Kidney epithelial cell (primary cell): Measurements from ENCODE around the gene PARL. TPM values are rescaled to one million over a fixed set of nuclear protein-coding genes. Genes with fewer than 3 reads are reported as not detected.
A peak's percentile ranks its signal among the peaks of the same experiment; 100 is the strongest.

ENCODE experiments used
- DNase-seq: peaks from one replicate; pipeline ENCODE4 v3.0.0-alpha.2; 2010; ENCODE audit warnings: low read depth
- H3K27me3 ChIP-seq: 2 replicates; pipeline ENCODE4 v1.6.0; 2011; ENCODE audit warnings: low read length; ENCODE audit not compliant: control insufficient read depth, insufficient read depth
- H3K36me3 ChIP-seq: 2 replicates; pipeline ENCODE4 v1.5.1; 2011; ENCODE audit warnings: low read length; ENCODE audit not compliant: control insufficient read depth, insufficient read depth
- H3K4me3 ChIP-seq: 2 replicates; pipeline ENCODE4 v1.5.1; 2011; ENCODE audit warnings: low read depth, mild to moderate bottlenecking, control low read depth, low read length
- total RNA-seq: library from RNA; depleted of rRNA; stranded (reverse); fragments of >200 nt; gene quantifications from 2 replicates; pipeline ENCODE4 v1.2.3, GENCODE V29; 2015
- TF ChIP-seq, protein P1 (sequence below): IDR thresholded peaks from 2 replicates; pipeline ENCODE4 v1.5.1; 2011; ENCODE audit warnings: mild to moderate bottlenecking, moderate library complexity, low read length, control low read depth, inconsistent platforms; ENCODE audit not compliant: insufficient read depth, poor library complexity, severe bottlenecking

The PARL gene
- total RNA-seq, 1 donor from 2014 or later, result 45.3 TPM

DNA sequence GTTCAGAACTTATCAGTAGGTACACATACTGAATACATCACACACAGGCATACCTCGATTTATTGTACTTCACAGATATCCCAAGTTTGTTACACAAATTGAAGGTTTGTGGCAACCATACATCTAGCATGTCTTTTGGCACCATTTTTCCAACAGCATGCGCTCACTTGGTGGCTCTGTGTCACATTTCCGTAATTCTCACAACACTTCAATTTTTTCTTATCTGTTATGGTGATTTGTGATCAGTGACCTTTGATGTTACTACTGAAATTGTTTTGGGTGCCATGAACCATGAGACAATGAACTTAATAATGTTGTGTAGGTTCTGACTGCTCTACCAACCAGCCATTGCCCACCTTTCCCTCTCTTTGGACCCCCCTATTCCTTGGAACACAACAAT is 10.8 kb downstream of the PARL start:
- Histone ChIP-seq H3K4me3 (no peak overlapping the region), H3K36me3 (no peaks in the 10 kb centered on the region), H3K27me3 (no peaks in the 10 kb centered on the region)
- no peak for DNase-seq
- TF ChIP-seq, protein P1, sequence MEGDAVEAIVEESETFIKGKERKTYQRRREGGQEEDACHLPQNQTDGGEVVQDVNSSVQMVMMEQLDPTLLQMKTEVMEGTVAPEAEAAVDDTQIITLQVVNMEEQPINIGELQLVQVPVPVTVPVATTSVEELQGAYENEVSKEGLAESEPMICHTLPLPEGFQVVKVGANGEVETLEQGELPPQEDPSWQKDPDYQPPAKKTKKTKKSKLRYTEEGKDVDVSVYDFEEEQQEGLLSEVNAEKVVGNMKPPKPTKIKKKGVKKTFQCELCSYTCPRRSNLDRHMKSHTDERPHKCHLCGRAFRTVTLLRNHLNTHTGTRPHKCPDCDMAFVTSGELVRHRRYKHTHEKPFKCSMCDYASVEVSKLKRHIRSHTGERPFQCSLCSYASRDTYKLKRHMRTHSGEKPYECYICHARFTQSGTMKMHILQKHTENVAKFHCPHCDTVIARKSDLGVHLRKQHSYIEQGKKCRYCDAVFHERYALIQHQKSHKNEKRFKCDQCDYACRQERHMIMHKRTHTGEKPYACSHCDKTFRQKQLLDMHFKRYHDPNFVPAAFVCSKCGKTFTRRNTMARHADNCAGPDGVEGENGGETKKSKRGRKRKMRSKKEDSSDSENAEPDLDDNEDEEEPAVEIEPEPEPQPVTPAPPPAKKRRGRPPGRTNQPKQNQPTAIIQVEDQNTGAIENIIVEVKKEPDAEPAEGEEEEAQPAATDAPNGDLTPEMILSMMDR, result no peak

DNA sequence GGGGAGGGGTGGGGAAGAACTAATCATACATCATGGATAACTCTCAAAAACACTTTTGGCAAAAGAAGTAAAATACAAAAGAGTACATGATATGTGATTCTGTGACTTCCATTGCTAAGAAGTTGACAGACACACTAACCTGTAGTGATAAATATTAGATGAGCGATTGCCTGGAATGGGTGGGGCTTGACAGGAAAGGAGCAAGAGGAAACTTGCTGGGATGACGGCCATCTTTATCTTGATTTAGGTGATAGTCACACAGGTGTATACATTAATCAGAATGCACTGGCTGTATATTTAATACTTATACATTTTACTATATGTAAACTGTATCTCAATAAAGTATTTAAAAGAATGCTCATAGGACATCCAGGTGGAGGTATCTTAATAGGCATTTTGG is 13.1 kb downstream of the PARL start:
- H3K36me3 ChIP-seq, result no peaks in the 10 kb centered on the region
- no peaks in the 10 kb centered on the region for H3K27me3 ChIP-seq
- TF ChIP-seq, protein P1, result no peak
- DNase-seq, result no peak
- H3K4me3 ChIP-seq, result no peak overlapping the region

- no peaks in the 10 kb centered on the region for H3K27me3 ChIP-seq
- DNase-seq, result no peak
- no peaks in the 10 kb centered on the region for H3K36me3 ChIP-seq
- no peak overlapping the region for H3K4me3 ChIP-seq
- TF ChIP-seq, protein P1, result no peak
Measured at GRCh38 chr3:183870563-183870962, 14.1 kb downstream of the PARL start.

DNA sequence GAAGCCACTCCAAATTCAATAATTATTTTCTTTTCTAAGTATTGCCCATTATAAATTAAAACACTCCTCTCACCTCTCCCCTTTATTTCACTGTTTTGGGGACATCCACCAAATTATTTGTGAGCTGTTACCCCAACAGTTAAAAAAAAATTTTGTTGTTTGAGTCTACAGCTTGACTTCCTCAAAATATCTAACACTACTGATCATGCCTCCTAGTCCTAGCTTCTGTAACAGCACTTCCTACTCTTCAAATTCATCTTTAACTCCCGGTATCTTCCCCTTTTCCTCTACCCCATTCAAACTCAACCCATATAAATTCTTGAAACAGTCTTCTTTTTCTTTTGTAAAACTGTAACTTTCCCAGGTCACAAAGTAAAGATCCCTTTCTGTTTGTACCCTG is 15.9 kb downstream of the PARL start:
- DNase-seq, result no peak
- TF ChIP-seq, protein P1, result no peak
- Histone ChIP-seq H3K4me3 (no peak overlapping the region), H3K36me3 (no peaks in the 10 kb centered on the region), H3K27me3 (no peaks in the 10 kb centered on the region)

GRCh38 chr3:183862610-183863009 is 22.1 kb downstream of the PARL start:
- TF ChIP-seq, protein P1, result no peak
- H3K4me3 ChIP-seq, result no peak overlapping the region
- peak; percentile 32 for DNase-seq
- H3K27me3 ChIP-seq, result no peaks in the 10 kb centered on the region
- no peaks in the 10 kb centered on the region for H3K36me3 ChIP-seq

DNA sequence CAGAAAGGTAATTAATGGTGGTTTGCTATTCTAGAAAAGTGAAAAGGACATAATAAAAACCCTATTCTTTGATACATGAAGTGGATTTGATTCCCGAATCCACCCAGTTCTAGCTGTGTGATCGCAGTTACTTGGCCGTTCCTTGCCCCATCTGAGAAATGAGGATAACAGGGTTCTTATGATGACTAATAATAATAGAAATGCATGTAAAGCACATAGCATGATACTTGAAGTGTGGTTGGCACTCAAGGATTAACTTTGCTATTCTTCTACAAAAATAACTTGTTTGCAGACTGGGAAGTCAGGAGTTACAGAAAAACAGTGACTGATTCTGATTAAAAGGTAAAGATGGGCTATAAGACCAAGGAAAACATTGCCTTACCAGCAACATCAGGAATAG is 26.8 kb downstream of the PARL start:
- TF ChIP-seq, protein P1, result no peak
- Histone ChIP-seq H3K36me3 (no peaks in the 10 kb centered on the region), H3K27me3 (no peaks in the 10 kb centered on the region), H3K4me3 (no peak overlapping the region)
- no peak for DNase-seq
